Stimulated activated CD8-positive, alpha-beta memory T cell treated with anti-CD3 and anti-CD28 coated beads, Interleukin-7, amount 100 ng/mL, for 1 hour (primary cell): ENCODE measurements around the gene MMRN2.

Experiments used
- DNase-seq, 2 donors: peaks; one replicate each; pipeline ENCODE4 v3.0.0-alpha.2; 2020; ENCODE audit warnings: low read depth in 2 of 2

MMRN2 gene

DNA sequence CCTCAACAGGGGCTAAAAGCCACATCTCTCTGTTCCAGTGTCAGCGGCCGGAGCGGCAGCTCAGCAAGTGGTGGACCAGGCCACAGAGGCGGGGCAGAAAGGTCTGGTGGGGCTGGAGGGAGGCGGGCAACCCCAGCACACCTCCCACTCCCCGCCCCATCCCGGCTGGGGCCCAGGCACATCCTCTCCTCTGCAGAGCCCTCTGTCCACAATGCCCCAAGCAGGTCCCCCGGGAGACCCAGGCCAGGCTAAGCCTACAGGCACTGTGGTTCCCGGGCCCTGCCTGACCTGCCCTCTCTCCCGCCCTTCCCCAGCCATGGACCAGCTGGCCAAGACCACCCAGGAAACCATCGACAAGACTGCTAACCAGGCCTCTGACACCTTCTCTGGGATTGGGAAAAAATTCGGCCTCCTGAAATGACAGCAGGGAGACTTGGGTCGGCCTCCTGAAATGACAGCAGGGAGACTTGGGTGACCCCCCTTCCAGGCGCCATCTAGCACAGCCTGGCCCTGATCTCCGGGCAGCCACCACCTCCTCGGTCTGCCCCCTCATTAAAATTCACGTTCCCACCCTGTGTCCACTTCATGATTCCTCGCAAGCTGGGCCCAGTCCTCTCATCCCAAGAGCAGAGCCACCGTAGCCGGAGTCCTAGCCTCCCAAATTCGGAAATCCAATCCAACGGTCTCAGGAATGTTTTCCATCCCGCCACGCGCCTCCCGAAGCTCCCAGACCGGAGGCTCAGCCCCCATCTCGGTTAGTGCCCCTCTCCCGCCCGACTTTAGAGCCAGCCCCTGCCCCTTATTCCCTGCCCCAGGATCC is 13.0 kb upstream of the MMRN2 start:
- no peak for DNase-seq

- no peak for DNase-seq
Measured at GRCh38 chr10:86969421-86970041, 12.1 kb upstream of the MMRN2 start.

DNA sequence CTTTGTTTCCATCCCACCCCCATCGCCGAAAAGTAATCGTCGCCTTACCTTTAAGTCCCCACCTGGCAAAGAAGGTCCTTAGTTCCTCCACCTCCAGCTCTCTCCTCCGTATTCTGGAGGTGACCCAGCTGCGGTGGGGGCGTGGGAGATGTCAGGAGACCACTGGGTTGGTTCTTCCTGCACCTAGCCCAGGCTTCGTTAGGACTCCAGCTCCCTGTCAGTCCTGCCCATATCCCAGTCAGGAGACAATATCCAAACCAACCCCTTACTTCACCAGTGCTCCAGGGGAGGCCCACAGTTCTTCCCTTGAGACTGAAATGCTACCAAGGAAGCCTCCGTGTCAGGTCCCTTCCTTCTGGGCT is 11.6 kb upstream of the MMRN2 start:
- no peak for DNase-seq

GRCh38 chr10:86968271-86968993 is 11.0 kb upstream of the MMRN2 start, which contains the start of gene ADIRF:
Gene ADIRF, plus strand, starts transcription at chr10:86968482. Its CDS starts 63 bp downstream, at chr10:86968545.
- DNase-seq: no peak

DNA sequence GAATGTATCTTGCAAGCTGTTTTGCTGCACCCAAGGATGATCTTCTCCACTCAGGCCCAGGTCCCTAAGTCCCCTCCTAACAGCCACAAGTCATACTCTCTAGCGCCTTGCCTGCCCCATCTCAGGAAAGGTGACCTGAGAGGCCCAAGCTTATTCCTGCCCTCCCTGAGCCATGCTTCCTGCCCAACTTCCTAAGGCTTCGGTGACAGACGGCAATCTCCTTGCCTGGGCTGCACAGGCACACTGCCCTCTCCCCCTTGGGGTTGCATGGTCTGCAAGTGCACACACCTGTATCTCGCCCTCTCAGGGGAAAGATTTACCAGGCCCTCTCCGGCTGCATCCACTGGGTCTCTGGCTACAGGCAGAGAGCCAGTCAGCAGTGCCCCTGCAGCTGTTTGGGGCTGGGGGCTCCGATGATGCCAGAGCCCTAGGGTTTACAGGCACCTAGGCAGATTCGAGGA is 10.1 kb upstream of the MMRN2 start:
- DNase-seq: no peak

DNA sequence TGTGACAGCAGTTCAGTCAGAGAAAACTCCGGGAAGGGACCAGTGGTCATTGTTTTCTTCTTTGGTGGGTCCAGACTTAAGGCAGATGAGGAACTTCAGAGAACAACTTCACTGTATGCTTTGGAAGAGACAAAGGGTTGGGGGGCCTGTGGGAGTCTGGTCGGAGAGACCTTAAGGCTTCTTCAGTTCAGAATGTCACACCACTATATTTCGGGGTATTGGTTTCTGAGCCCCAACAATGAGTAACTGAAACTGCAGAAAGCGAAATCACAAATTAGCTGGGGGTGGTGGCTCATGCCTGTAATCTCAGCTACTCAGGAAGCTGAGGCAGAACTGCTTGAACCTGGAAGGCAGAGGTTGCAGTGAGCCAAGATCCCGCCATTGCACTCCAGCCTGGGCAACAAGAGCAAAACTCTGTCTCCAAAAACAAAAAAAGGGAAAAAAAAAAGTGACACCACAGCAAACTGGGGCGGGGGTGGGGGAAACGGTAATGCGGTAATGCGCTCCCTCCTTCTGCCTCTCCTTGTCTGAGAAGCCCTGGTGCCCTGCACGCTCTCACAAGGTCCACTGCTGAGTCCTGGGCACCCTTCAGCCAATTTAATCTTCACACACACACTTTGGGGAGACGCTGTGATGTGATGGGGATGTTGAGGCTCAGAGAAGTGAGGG is 8.7 kb upstream of the MMRN2 start:
- DNase-seq: no peak

GRCh38 chr10:86964847-86965190 is 7.4 kb upstream of the MMRN2 start:
- no peak for DNase-seq

DNA sequence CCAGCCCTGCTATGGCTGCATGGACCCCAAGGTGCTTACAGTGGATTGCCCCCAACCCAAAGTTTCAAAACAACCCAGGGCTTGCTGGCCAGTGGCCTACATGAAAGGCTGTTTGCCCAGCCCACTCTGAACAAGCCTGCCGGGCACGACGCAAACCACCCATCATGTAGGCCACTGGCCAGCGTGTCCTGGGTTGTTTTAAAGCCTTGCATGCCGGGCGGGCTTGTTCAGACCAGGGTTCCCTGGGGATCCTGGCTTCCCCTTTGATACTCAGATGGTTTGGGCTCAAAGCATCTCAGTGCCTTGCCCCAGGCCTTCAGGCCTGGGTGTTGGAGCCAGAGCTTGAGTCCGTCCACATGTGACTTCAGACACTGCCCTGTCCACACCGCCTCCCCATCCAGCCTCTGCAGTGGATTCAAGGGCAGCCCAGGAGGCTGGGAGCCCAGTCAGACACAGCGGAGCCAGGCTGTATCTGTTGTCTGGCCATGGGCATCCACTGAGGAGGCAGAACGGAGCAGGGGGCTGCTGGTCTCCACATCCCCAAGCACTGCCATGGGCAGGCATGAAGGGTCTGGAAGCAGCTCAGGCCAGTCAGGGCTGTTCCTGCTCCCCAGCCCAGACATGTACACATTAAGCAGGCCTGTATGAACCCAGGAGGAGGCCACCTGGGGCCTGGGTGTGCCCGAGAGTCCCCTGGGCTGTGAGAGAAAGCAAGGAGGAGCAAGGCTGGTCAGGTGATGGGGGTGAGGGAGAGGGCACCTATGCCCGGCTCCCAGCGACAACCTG is 6.8 kb upstream of the MMRN2 start:
- DNase-seq: no peak

- DNase-seq: no peak
Measured at GRCh38 chr10:86963341-86963919, 6.0 kb upstream of the MMRN2 start.

DNA sequence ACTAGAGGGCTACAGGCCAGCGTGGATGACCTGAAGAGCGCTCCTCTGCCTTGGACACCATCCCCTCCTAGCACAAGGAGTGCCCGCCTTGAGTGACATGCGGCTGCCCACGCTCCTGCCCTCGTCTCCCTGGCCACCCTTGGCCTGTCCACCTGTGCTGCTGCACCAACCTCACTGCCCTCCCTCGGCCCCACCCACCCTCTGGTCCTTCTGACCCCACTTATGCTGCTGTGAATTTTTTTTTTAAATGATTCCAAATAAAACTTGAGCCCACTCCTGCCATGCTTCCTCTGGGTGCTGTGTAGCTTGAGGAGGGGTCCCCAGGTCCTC is 5.5 kb upstream of the MMRN2 start:
- no peak for DNase-seq

GRCh38 chr10:86962136-86962980 is 4.9 kb upstream of the MMRN2 start:
- DNase-seq: no peak

DNA sequence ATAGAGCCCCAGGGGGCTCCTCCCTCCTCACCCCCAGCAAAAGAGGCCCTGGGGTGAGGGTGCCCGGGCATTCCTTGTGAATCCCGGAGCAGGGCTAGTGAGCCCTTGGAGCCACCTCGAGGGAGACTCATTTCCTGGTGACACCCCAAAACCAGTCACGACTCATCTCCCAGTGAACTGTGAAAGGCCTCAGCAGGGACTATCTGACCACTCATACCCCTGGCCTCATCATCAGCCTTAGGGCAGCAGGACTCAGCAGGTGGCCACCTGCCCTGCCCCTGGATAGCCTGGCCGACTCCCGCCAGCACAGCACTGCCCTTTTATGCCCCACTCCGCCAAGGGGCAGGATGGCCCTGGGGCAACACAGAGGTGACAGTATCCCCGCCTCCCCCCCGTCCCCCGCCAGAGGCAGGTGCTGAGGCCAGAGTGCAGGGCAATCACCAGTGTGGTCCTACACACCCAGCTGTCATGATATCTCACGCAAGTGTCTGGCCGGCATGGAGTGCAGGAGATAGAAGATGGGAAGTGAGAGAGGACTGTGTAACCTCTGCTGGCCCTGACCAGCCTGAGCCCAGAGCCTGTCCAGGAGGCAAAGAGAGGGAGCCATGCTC is 4.2 kb upstream of the MMRN2 start:
- no peak for DNase-seq

- DNase-seq: no peak
Measured at GRCh38 chr10:86960863-86961434, 3.5 kb upstream of the MMRN2 start.

GRCh38 chr10:86960003-86960862 is 2.8 kb upstream of the MMRN2 start:
- no peak for DNase-seq

DNA sequence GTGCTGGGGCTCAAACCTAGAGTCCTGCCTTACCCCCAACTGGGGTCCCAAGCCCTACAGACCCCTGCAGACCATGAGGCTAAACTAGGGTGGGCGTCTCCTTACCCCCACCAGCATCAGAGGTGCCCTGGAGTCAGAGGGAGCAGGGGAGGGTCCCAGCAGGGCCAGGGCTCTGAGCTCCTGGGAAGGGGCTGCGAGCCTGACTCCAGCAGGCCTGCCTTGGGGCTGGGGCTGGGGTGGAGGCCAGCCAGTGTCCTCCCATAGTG is 2.3 kb upstream of the MMRN2 start:
- DNase-seq: no peak

DNA sequence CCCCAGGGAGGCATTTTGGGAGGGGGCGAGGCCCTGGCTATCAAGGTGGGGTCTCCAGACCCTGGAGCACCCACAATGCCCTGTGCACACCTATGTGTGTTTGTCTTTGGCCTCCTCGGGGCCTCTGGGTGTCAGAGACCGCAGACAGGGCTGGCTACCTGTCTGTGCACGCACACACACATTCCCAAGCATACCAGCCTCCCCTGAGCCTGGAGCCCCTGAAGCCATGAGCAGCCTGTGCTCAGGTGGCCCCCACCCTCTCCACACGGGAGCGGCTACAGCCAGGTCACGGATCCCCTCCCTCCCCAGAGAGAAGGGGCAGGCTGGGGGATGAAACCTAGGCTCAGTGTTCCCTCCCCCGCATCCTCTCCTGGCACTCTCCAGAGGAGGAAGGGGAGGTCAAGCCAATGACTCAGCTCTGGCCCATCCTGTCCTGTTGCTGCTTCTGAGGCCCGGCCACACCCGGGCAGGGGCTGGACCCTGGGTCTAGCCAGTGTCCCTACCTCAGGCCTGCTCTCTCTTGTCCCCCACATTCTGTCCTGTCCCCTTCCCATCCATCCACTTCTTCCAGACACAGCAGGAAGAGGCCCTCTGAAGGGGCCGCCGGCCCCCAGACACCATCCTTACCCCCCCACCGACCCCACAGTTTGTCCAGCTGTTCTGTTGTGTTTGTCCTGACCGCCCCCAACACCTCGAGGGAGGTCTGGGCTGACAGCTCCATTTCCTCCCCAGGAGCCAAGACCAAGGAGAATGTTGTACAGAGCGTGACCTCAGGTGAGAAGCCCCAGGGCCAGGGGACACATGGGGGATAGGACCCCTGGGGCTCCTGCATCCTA is 1.7 kb upstream of the MMRN2 start:
- DNase-seq: no peak

DNA sequence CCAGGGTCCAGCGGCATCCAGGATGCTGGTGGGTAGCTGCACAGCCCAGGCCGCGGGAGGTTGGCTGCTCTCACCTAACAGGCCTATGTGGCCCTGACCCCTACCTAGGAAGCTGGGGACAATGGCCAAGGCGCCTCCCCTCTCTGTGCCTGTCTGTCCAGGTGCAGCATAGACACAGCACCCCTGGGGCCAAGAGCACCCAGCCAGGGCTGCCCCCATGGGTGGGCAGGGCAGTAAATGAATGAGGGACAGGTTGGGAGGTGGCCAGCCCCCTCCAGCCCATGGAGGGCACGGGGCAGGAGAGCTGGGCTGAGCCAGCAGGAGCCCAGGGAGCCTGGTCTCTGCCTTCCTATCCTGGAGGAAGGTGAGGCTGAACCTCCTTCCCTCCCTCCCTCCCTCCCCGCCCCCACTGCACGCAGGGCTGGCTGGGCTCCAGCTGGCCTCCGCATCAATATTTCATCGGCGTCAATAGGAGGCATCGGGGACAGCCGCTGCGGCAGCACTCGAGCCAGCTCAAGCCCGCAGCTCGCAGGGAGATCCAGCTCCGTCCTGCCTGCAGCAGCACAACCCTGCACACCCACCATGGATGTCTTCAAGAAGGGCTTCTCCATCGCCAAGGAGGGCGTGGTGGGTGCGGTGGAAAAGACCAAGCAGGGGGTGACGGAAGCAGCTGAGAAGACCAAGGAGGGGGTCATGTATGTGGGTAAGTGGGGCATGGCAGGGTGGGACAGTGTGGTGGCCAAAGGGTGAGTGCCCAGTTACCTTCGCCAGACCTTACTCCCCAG is 893 bp upstream of the MMRN2 start, which contains the start of gene SNCG:
SNCG (plus strand) TSS at position 484 of the 785 bp plus-strand sequence; CDS start at position 583, 99 bp downstream.
- no peak for DNase-seq
